ENCODE measurements around the gene LYG1. TPM values are rescaled to one million over a fixed set of nuclear protein-coding genes. Genes with fewer than 3 reads are reported as not detected.
"Not testable (repeated sequence)": the region's sequence is repeated elsewhere in the genome, so short reads cannot be mapped to it uniquely, and the experiment has no call there.

The LYG1 gene
- 1.4 TPM for total RNA-seq (ENCODE audit: unreplicated experiment)
- long read RNA-seq, partial matches to known transcripts = 0 of 4 reads
- long read RNA-seq, other reads (novel, unspliced or antisense) = 4 of 4 reads

GRCh38 chr2:99301097-99301496, at the start of gene LYG1:
Gene LYG1 (minus strand): TSS chr2:99301197. CDS start chr2:99295670, 5,527 bp downstream.
- H3K9me3 Mint-ChIP-seq (ENCODE audit: unreplicated experiment); DNase-seq (ENCODE audit: low spot score); H3K27ac Mint-ChIP-seq (ENCODE audit: unreplicated experiment): not testable (repeated sequence)

GRCh38 chr2:99350194-99350593, 49.2 kb upstream of the LYG1 start:
- no peak for DNase-seq (ENCODE audit: low spot score)
- TF ChIP-seq CTCF (IDR thresholded peaks at IDR 0.05; ENCODE audit: unreplicated experiment) = no peak
- Mint-ChIP-seq H3K27me3 (ENCODE audit: unreplicated experiment) (no peaks in the 10 kb centered on the region), H3K4me3 (ENCODE audit: unreplicated experiment) (no peak overlapping the region), H3K27ac (ENCODE audit: unreplicated experiment) (no peak overlapping the region), H3K36me3 (ENCODE audit: low read depth, unreplicated experiment) (peaks cover 3% of the 10 kb centered on the region), H3K9me3 (ENCODE audit: unreplicated experiment) (no peaks in the 10 kb centered on the region), H3K4me1 (ENCODE audit: unreplicated experiment) (peaks cover 12% of the 10 kb centered on the region)

More at GRCh38 chr2:99301097-99301496, at the start of gene LYG1:
- H3K27me3 Mint-ChIP-seq (ENCODE audit: unreplicated experiment); H3K36me3 Mint-ChIP-seq (ENCODE audit: low read depth, unreplicated experiment); H3K4me3 Mint-ChIP-seq (ENCODE audit: unreplicated experiment); H3K4me1 Mint-ChIP-seq (ENCODE audit: unreplicated experiment): not testable (repeated sequence)

GRCh38 chr2:99348173-99348572, 47.2 kb upstream of the LYG1 start:
- H3K9me3 Mint-ChIP-seq (ENCODE audit: unreplicated experiment) = no peaks in the 10 kb centered on the region
- H3K27ac Mint-ChIP-seq (ENCODE audit: unreplicated experiment) = no peak overlapping the region
- DNase-seq (ENCODE audit: low spot score) = no peak
- H3K27me3 Mint-ChIP-seq (ENCODE audit: unreplicated experiment) = no peaks in the 10 kb centered on the region
- peaks cover 12% of the 10 kb centered on the region for H3K4me1 Mint-ChIP-seq (ENCODE audit: unreplicated experiment)
- H3K4me3 Mint-ChIP-seq (ENCODE audit: unreplicated experiment) = no peak overlapping the region
- no peak for TF ChIP-seq CTCF (IDR thresholded peaks at IDR 0.05; ENCODE audit: unreplicated experiment)
- H3K36me3 Mint-ChIP-seq (ENCODE audit: low read depth, unreplicated experiment) = no peaks in the 10 kb centered on the region

- no peaks in the 10 kb centered on the region for H3K9me3 Mint-ChIP-seq (ENCODE audit: unreplicated experiment)
- no peak for TF ChIP-seq CTCF (IDR thresholded peaks at IDR 0.05; ENCODE audit: unreplicated experiment)
- H3K4me1 Mint-ChIP-seq (ENCODE audit: unreplicated experiment) = peaks cover 12% of the 10 kb centered on the region
- H3K36me3 Mint-ChIP-seq (ENCODE audit: low read depth, unreplicated experiment) = no peaks in the 10 kb centered on the region
- H3K27ac Mint-ChIP-seq (ENCODE audit: unreplicated experiment) = no peak overlapping the region
- H3K27me3 Mint-ChIP-seq (ENCODE audit: unreplicated experiment) = no peaks in the 10 kb centered on the region
- H3K4me3 Mint-ChIP-seq (ENCODE audit: unreplicated experiment) = no peak overlapping the region
- no peak for DNase-seq (ENCODE audit: low spot score)
Observed at GRCh38 chr2:99346218-99346617, 45.2 kb upstream of the LYG1 start.

- peaks cover 12% of the 10 kb centered on the region for H3K4me1 Mint-ChIP-seq (ENCODE audit: unreplicated experiment)
- not testable (repeated sequence) for H3K36me3 Mint-ChIP-seq (ENCODE audit: low read depth, unreplicated experiment); H3K4me3 Mint-ChIP-seq (ENCODE audit: unreplicated experiment); H3K9me3 Mint-ChIP-seq (ENCODE audit: unreplicated experiment); DNase-seq (ENCODE audit: low spot score); H3K27ac Mint-ChIP-seq (ENCODE audit: unreplicated experiment); H3K27me3 Mint-ChIP-seq (ENCODE audit: unreplicated experiment)
Observed at GRCh38 chr2:99345446-99345845, 44.4 kb upstream of the LYG1 start.

GRCh38 chr2:99342536-99342935, 41.5 kb upstream of the LYG1 start:
- H3K27me3 Mint-ChIP-seq (ENCODE audit: unreplicated experiment) = no peaks in the 10 kb centered on the region
- no peaks in the 10 kb centered on the region for H3K9me3 Mint-ChIP-seq (ENCODE audit: unreplicated experiment)
- peaks cover 3% of the 10 kb centered on the region for H3K4me1 Mint-ChIP-seq (ENCODE audit: unreplicated experiment)
- no peak for DNase-seq (ENCODE audit: low spot score)
- H3K27ac Mint-ChIP-seq (ENCODE audit: unreplicated experiment) = no peak overlapping the region
- no peak overlapping the region for H3K4me3 Mint-ChIP-seq (ENCODE audit: unreplicated experiment)
- TF ChIP-seq CTCF (IDR thresholded peaks at IDR 0.05; ENCODE audit: unreplicated experiment) = no peak
- no peaks in the 10 kb centered on the region for H3K36me3 Mint-ChIP-seq (ENCODE audit: low read depth, unreplicated experiment)
